HEK293T (cell line): Measurements from ENCODE around the gene RASGRP3.

Experiments used
- CTCF ChIA-PET: fragments of 350-600 bp; formaldehyde crosslinking; extraction: SDS; loops from one replicate; lab custom pipeline; 2021; ENCODE audit warnings: antibody characterized with exemption, inconsistent platforms; lab: Yijun Ruan, JAX
- POLR2A ChIA-PET: fragments of 350-600 bp; formaldehyde crosslinking; extraction: SDS; loops from one replicate; lab custom pipeline; 2020; ENCODE audit warnings: antibody characterized with exemption, inconsistent platforms; lab: Yijun Ruan, JAX
- DNase-seq: peaks from one replicate; pipeline ENCODE4 v3.0.0; 2012; ENCODE audit warnings: mixed read lengths; ENCODE audit errors: extremely low spot score
- ARNT ChIP-seq: fragments of 450-650 bp; IDR thresholded peaks from 2 replicates; pipeline ENCODE4 v1.6.1; 2017; ENCODE audit warnings: mild to moderate bottlenecking
- BHLHE40 ChIP-seq: fragments of 450-650 bp; IDR thresholded peaks from 2 replicates; pipeline ENCODE4 v1.6.1; 2016; ENCODE audit warnings: mild to moderate bottlenecking, moderate library complexity, borderline replicate concordance
- CTBP1 ChIP-seq: fragments of 450-650 bp; IDR thresholded peaks from 2 replicates; pipeline ENCODE4 v1.6.1; 2016; ENCODE audit warnings: borderline replicate concordance
- ELF4 ChIP-seq: fragments of 450-650 bp; IDR thresholded peaks from 2 replicates; pipeline ENCODE4 v1.6.1; 2017; ENCODE audit warnings: antibody characterized with exemption
- FOXA1 ChIP-seq: fragments of 450-650 bp; IDR thresholded peaks from 2 replicates; pipeline ENCODE4 v1.6.1; 2016; ENCODE audit warnings: mild to moderate bottlenecking
- FOXK2 ChIP-seq: fragments of 450-650 bp; IDR thresholded peaks from 2 replicates; pipeline ENCODE4 v1.6.1; 2016; ENCODE audit warnings: mild to moderate bottlenecking
- FOXM1 ChIP-seq: fragments of 450-650 bp; IDR thresholded peaks from 2 replicates; pipeline ENCODE4 v1.6.1; 2017; ENCODE audit warnings: mild to moderate bottlenecking, borderline replicate concordance
- HDGF ChIP-seq: fragments of 450-650 bp; IDR thresholded peaks from 2 replicates; pipeline ENCODE4 v1.6.1; 2017; ENCODE audit warnings: antibody characterized with exemption, borderline replicate concordance
- L3MBTL2 ChIP-seq: fragments of 450-650 bp; conservative IDR thresholded peaks from 2 replicates; pipeline ENCODE4 v1.6.1; 2016; ENCODE audit warnings: mild to moderate bottlenecking
- LEF1 ChIP-seq: fragments of 450-650 bp; IDR thresholded peaks from 2 replicates; pipeline ENCODE4 v1.6.1; 2017; ENCODE audit warnings: mild to moderate bottlenecking, borderline replicate concordance
- NFRKB ChIP-seq: fragments of 450-650 bp; IDR thresholded peaks from 2 replicates; pipeline ENCODE4 v1.6.1; 2016; ENCODE audit warnings: mild to moderate bottlenecking, moderate library complexity
- PKNOX1 ChIP-seq: fragments of 450-650 bp; IDR thresholded peaks from 2 replicates; pipeline ENCODE4 v1.6.1; 2016
- SP1 ChIP-seq: fragments of 450-650 bp; IDR thresholded peaks from 2 replicates; pipeline ENCODE4 v1.6.1; 2017
- SUZ12 ChIP-seq: fragments of 450-650 bp; IDR thresholded peaks from 2 replicates; pipeline ENCODE4 v1.6.1; 2016; ENCODE audit warnings: mild to moderate bottlenecking
- TARDBP ChIP-seq: fragments of 450-650 bp; IDR thresholded peaks from 2 replicates; pipeline ENCODE4 v1.6.1; 2016
- ZNF384 ChIP-seq: fragments of 450-650 bp; IDR thresholded peaks from 2 replicates; pipeline ENCODE4 v1.6.1; 2016

RASGRP3 gene

GRCh38 chr2:33552758-33553461, 76.5 kb downstream of the RASGRP3 start:
- POLR2A ChIA-PET, result no interaction called here

GRCh38 chr2:33555681-33556080, 79.2 kb downstream of the RASGRP3 start:
- POLR2A ChIA-PET, result no interaction called here
- DNase-seq, result no peak
- CTCF ChIA-PET, result no interaction called here
- TF ChIP-seq NFRKB (no peak), CTBP1 (no peak), ARNT (no peak)

More at GRCh38 chr2:33552758-33553461, 76.5 kb downstream of the RASGRP3 start:
- CTCF ChIA-PET, result no interaction called here
- no peak for TF ChIP-seq TARDBP
- TF ChIP-seq NFRKB, result no peak
- no peak for TF ChIP-seq ARNT
- TF ChIP-seq PKNOX1, result no peak
- no peak for TF ChIP-seq FOXA1
- no peak for TF ChIP-seq L3MBTL2
- no peak for DNase-seq

GRCh38 chr2:33559328-33559727, 82.9 kb downstream of the RASGRP3 start:
- CTCF ChIA-PET, result no interaction called here
- TF ChIP-seq ARNT, result no peak
- no peak for TF ChIP-seq LEF1
- no peak for TF ChIP-seq PKNOX1
- no peak for TF ChIP-seq CTBP1
- no peak for TF ChIP-seq ELF4
- no peak for TF ChIP-seq ZNF384
- TF ChIP-seq FOXK2, result no peak
- no peak for TF ChIP-seq NFRKB
- TF ChIP-seq HDGF, result no peak
- TF ChIP-seq BHLHE40, result no peak
- DNase-seq, result no peak
- POLR2A ChIA-PET, result no interaction called here

GRCh38 chr2:33560017-33560416, 83.6 kb downstream of the RASGRP3 start:
- POLR2A ChIA-PET, result no interaction called here
- no peak for DNase-seq
- CTCF ChIA-PET, result no interaction called here
- TF ChIP-seq PKNOX1 (no peak), SP1 (no peak), BHLHE40 (no peak), TARDBP (no peak), CTBP1 (no peak), FOXA1 (no peak), HDGF (no peak), NFRKB (no peak), FOXK2 (no peak)

- no peak for TF ChIP-seq NFRKB
- TF ChIP-seq HDGF, result no peak
- no peak for TF ChIP-seq ZNF384
- TF ChIP-seq ARNT, result no peak
- no peak for TF ChIP-seq LEF1
- no peak for TF ChIP-seq ELF4
- TF ChIP-seq CTBP1, result no peak
- TF ChIP-seq FOXA1, result no peak
- no peak for TF ChIP-seq TARDBP
- TF ChIP-seq SUZ12, result no peak
- TF ChIP-seq L3MBTL2, result no peak
- TF ChIP-seq PKNOX1, result no peak
- ChIA-PET POLR2A (no interaction called here), CTCF (no interaction called here)
- no peak for DNase-seq
These were observed 85.4 kb downstream of the RASGRP3 start for GRCh38 chr2:33561872-33562271.

- POLR2A ChIA-PET, result no interaction called here
- TF ChIP-seq ELF4, result no peak
- TF ChIP-seq PKNOX1, result no peak
- no peak for TF ChIP-seq FOXA1
- TF ChIP-seq HDGF, result no peak
- no peak for TF ChIP-seq CTBP1
- no peak for TF ChIP-seq SUZ12
- TF ChIP-seq ARNT, result no peak
- TF ChIP-seq FOXM1, result no peak
- TF ChIP-seq L3MBTL2, result no peak
- no peak for TF ChIP-seq SP1
- no peak for TF ChIP-seq NFRKB
- no peak for TF ChIP-seq LEF1
- TF ChIP-seq TARDBP, result no peak
- TF ChIP-seq ZNF384, result no peak
- TF ChIP-seq FOXK2, result no peak
- no peak for TF ChIP-seq BHLHE40
- DNase-seq, result no peak
- CTCF ChIA-PET, result no interaction called here
These were observed 94.2 kb downstream of the RASGRP3 start for GRCh38 chr2:33570681-33571080.
